Pancreas (tissue), 10 donors: ENCODE results near the gene RNF34. TPM values are rescaled to one million over a fixed set of nuclear protein-coding genes. Genes with fewer than 3 reads are reported as not detected.

Source experiments
- ATAC-seq, 4 donors: fragments of 200-7000 bp; cut with Tn5 transposase; one replicate each; pipeline versions ENCODE4 v1.8.0 to v1.9.1; 2020; ENCODE audit warnings: mild to moderate bottlenecking in 4 of 4, moderate library complexity in 4 of 4
- DNase-seq, 6 donors: peaks; one replicate each; pipeline ENCODE4 v3.0.0-alpha.2; 2020
- FAIRE-seq: peaks from 2 replicates; lab custom pipeline; 2012; peaks lifted over from hg19 to GRCh38; lab: Jason Lieb, UNC
- H3K27ac ChIP-seq, 4 donors: fragments of 200-600 bp; sonication (generic); 1 replicate in 3 of 4; 2 replicates in 1 of 4; pipeline versions ENCODE4 v1.5.0 to v1.8.0; 2020
- H3K27me3 ChIP-seq, 4 donors: fragments of 200-600 bp; one replicate each; pipeline ENCODE4 v1.8.0; 2021
- H3K36me3 ChIP-seq, 3 donors: fragments of 200-600 bp; sonication (generic) in 1 of 3; one replicate each; pipeline versions ENCODE4 v1.5.0 to v1.8.0; 2020 to 2021
- H3K4me1 ChIP-seq, 3 donors: fragments of 200-600 bp; one replicate each; pipeline ENCODE4 v1.8.0; 2021
- H3K4me3 ChIP-seq, 4 donors: fragments of 200-600 bp; sonication (generic) in 2 of 4; one replicate each; pipeline versions ENCODE4 v1.5.0 to v1.8.0; 2020 to 2021
- H3K9me3 ChIP-seq, 4 donors: fragments of 200-600 bp; one replicate each; pipeline ENCODE4 v1.8.0; 2021
- CTCF ChIP-seq, 4 donors: fragments of 200-600 bp; sonication (generic) in 3 of 4; IDR thresholded peaks; one replicate each; pipeline versions ENCODE4 v1.5.0 to v1.8.0; 2021; ENCODE audit warnings: antibody characterized with exemption in 4 of 4
- WGBS, 2 donors: extraction: QIAGEN DNeasy Blood & Tissue Kit; methylation state at CpG; one replicate each; pipeline ENCODE4 v1.1.7; 2013; 5-methylcytosine and 5-hydroxymethylcytosine counted together
- intact Hi-C, 3 donors: fragments of 100-400 bp; cut with DNase I; formaldehyde crosslinking; loops; one replicate each; pipeline versions ENCODE4 v1.11.1 to v1.14.2; 2022
- polyA plus RNA-seq, 2 donors: library from polyadenylated mRNA; stranded (reverse); fragments of 200-250 nt; gene quantifications; one replicate each; pipeline ENCODE4 v1.2.3, GENCODE V29; 2013
- total RNA-seq, 6 donors: library from RNA; stranded (reverse); fragmentation: NEBNext Ultra II Directional in 4 of 6; extraction: Animal tissue kit (Norgen Biotek cat#: 25700) in 4 of 6; gene quantifications; one replicate each; pipeline versions ENCODE4 v1.2.1 to v1.2.4, GENCODE V29; 2021 to 2023
- donor health status: healthy with polysubstance abuse.
- donor health status: DM: no; HTN: no; CAD: no; lungs with moderate emphysema.
- donor health status: DM: no; HTN: no; CAD: no.
- donor health status: control.
- donor health status: control.
- donor health status: Bipolar disorder and iron deficiency.
- donor health status: DM: yes; HTN: yes; CAD: no.
- donor health status: DM: no; HTN: no; CAD: no.
- donor health status: DM: no; HTN: no; CAD: no.
- donor health status: DM: yes; HTN: yes; CAD: no.

Gene RNF34
- total and polyA plus RNA-seq, 8 donors, result 11.6 to 22.8 (median 14.1) TPM

GRCh38 chr12:121464331-121464730 lies 64.4 kb downstream of the RNF34 start:
- DNase-seq (no peak), FAIRE-seq (no peak), ATAC-seq (no peak)
- Histone ChIP-seq H3K4me3 (no peak overlapping the region), H3K36me3 (no peaks in the 10 kb centered on the region), H3K4me1 (peaks cover 0 to 8% (median 6%) of the 10 kb centered on the region in 3 donors), H3K27me3 (no peaks in the 10 kb centered on the region), H3K9me3 (no peaks in the 10 kb centered on the region), H3K27ac (no peak overlapping the region)
- intact Hi-C loops, result no loop called here
- TF ChIP-seq CTCF (IDR thresholded peaks at IDR 0.05), result no peak
- WGBS, 2 donors, result 95 to 98% methylated on average over 13 of the region's 13 CpGs

- Histone ChIP-seq H3K27ac (peak overlapping the region in 1 of 4 donors; percentile 20), H3K4me1 (peaks cover 0 to 8% (median 6%) of the 10 kb centered on the region in 3 donors), H3K4me3 (peak overlapping the region; percentile 0 to 61 (median 48)), H3K36me3 (no peaks in the 10 kb centered on the region), H3K9me3 (no peaks in the 10 kb centered on the region), H3K27me3 (no peaks in the 10 kb centered on the region)
- intact Hi-C loops, result no loop called here
- peak in 4 of 6 donors; percentile 31 to 76 (median 58) for DNase-seq
- TF ChIP-seq CTCF (IDR thresholded peaks at IDR 0.05), result no peak
- no peak for FAIRE-seq
- WGBS, 2 donors, result 12 to 16% methylated on average over 58 to 70 of the region's 70 CpGs
- no peak for ATAC-seq
These were observed 66.2 kb downstream of the RNF34 start for GRCh38 chr12:121465921-121466793.

GRCh38 chr12:121466794-121467637 lies 67.1 kb downstream of the RNF34 start:
- ATAC-seq, result peak; percentile 93 to 95 (median 94)
- Histone ChIP-seq H3K9me3 (no peaks in the 10 kb centered on the region), H3K27ac (peak overlapping the region in 3 of 4 donors; percentile 52 to 74 (median 72)), H3K4me1 (peaks cover 0 to 9% (median 7%) of the 10 kb centered on the region in 3 donors), H3K4me3 (peak overlapping the region; percentile 42 to 65 (median 62)), H3K36me3 (no peaks in the 10 kb centered on the region), H3K27me3 (no peaks in the 10 kb centered on the region)
- FAIRE-seq, result no peak
- no peak for TF ChIP-seq CTCF (IDR thresholded peaks at IDR 0.05)
- intact Hi-C loops, result no loop called here
- peak; percentile 91 to 96 (median 92) for DNase-seq
- 0% methylated on average over 77 to 139 of the region's 139 CpGs for WGBS, 2 donors

GRCh38 chr12:121467638-121468498 lies 68.0 kb downstream of the RNF34 start:
- WGBS, 2 donors, result 8% methylated on average over 45 to 48 of the region's 48 CpGs
- H3K36me3 ChIP-seq, result no peaks in the 10 kb centered on the region
- no peak for TF ChIP-seq CTCF (IDR thresholded peaks at IDR 0.05)
- H3K27ac ChIP-seq, result no peak overlapping the region
- DNase-seq (peak; percentile 41 to 90 (median 60)), ATAC-seq (peak; percentile 21 to 36 (median 30)), FAIRE-seq (no peak)
- intact Hi-C loops, result no loop called here
- no peaks in the 10 kb centered on the region for H3K9me3 ChIP-seq
- H3K4me1 ChIP-seq, result peaks cover 8 to 18% (median 15%) of the 10 kb centered on the region in 3 donors
- H3K27me3 ChIP-seq, result no peaks in the 10 kb centered on the region
- peak overlapping the region; percentile 26 to 63 (median 62) for H3K4me3 ChIP-seq
